ENCODE measurements around the gene SPC24. TPM values are rescaled to one million over a fixed set of nuclear protein-coding genes. Genes with fewer than 3 reads are reported as not detected.
A peak's percentile ranks its signal among the peaks of the same experiment; 100 is the strongest.
"Not testable (repeated sequence)": the region's sequence is repeated elsewhere in the genome, so short reads cannot be mapped to it uniquely, and the experiment has no call there.

The SPC24 gene
- total RNA-seq, 1 donor from 2014 or later: 2.5 TPM

DNA sequence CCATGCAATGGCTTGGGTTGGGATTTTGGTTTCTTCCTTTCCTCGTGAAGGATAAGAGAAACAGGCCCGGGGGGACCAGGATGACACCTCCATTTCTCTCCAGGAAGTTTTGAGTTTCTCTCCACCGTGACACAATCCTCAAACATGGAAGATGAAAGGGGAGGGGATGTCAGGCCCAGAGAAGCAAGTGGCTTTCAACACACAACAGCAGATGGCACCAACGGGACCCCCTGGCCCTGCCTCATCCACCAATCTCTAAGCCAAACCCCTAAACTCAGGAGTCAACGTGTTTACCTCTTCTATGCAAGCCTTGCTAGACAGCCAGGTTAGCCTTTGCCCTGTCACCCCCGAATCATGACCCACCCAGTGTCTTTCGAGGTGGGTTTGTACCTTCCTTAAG is 24.1 kb downstream of the SPC24 start:
- no peak for DNase-seq (ENCODE audit: low read depth)

DNA sequence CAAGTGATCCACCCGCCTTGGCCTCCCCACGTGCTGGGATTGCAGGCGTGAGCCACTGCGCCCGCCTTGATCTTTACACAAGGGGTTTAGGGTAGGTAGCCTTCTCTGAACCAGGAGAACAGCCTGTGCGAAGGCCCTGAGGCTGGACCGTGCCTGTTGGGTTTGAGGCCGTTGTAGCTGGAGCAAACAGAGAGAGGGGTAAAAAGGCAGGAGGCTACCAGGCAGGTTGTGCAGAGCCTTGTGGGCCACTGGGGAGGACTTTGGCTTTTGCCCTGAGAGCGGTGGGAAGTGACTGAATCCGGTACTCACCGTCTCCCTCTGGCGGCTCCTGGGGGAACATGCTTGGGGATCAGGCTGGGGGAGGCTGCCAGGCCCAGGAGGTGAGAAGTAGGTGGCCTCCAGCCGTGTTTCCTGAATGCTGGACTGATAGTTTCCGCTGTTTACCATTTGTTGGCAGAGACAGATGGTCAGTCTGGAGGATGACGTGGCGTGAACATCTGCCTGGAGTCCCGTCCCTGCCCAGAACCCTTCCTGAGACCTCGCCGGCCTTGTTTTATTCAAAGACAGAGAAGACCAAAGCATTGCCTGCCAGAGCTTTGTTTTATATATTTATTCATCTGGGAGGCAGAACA is 24.6 kb downstream of the SPC24 start:
- DNase-seq (ENCODE audit: low read depth): peak; percentile 79

GRCh38 chr19:11127905-11128304 is 27.7 kb downstream of the SPC24 start:
- no peak for DNase-seq (ENCODE audit: low read depth)

GRCh38 chr19:11125994-11126685 is 29.4 kb downstream of the SPC24 start:
- DNase-seq (ENCODE audit: low read depth): peak; percentile 79

DNA sequence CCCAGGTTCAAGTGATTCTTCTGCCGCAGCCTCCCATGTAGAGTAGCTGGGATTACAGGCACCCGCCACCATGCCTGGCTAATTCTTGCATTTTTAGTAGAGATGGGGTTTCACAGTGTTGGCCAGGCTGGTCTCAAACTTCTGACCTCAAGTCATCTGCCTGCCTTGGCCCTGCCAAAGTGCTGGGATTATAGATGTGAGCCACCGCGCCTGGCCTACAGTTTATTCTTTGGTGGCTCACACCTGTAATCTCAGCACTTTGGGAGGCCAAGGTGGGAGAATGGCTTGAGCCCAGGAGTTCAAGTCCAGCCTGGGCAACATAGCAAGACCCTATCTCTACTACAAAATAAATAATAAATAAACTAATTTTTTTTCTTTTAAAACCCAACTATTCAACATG is 31.4 kb downstream of the SPC24 start:
- not testable (repeated sequence) for DNase-seq (ENCODE audit: low read depth)

- no peak for DNase-seq (ENCODE audit: low read depth)
These were observed 32.5 kb downstream of the SPC24 start for GRCh38 chr19:11123114-11123513.

- not testable (repeated sequence) for DNase-seq (ENCODE audit: low read depth)
These were observed 33.6 kb downstream of the SPC24 start for GRCh38 chr19:11121963-11122362.

GRCh38 chr19:11116507-11116906 is 39.1 kb downstream of the SPC24 start:
- DNase-seq (ENCODE audit: low read depth): no peak

DNA sequence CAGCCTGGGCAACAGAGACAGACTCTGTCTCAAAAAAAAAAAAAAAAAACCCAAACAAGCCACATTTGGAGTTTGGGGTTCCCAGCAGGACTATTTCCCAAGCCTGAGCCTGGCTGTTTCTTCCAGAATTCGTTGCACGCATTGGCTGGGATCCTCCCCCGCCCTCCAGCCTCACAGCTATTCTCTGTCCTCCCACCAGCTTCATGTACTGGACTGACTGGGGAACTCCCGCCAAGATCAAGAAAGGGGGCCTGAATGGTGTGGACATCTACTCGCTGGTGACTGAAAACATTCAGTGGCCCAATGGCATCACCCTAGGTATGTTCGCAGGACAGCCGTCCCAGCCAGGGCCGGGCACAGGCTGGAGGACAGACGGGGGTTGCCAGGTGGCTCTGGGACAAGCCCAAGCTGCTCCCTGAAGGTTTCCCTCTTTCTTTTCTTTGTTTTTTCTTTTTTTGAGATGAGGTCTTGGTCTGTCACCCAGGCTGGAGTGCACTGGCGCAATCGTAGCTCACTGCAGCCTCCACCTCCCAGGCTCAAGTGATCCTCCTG is 39.6 kb downstream of the SPC24 start:
- DNase-seq (ENCODE audit: low read depth): no peak

DNA sequence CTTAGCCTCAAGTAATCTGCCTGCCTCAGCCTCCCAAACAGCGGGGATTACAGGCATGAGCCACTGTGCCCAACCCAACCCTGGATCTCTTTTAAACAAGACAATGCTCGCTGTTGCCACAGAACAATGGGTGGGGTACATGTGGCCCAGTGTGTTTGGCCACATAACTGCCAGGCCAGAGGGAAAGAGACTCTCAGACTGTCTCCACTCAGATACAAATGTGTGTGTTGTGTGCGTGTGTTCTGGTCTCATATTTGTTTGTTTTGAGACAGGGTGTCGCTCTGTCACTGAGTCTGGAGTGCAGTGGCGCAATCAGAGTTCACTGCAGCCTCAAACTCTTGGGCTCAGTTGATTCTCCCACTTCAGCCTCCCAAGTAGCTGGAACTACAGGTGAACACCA is 40.5 kb downstream of the SPC24 start:
- DNase-seq (ENCODE audit: low read depth): no peak

GRCh38 chr19:11113140-11113708 is 42.4 kb downstream of the SPC24 start:
- no peak for DNase-seq (ENCODE audit: low read depth)

- no peak for DNase-seq (ENCODE audit: low read depth)
These were observed 43.8 kb downstream of the SPC24 start for GRCh38 chr19:11111771-11112144.

GRCh38 chr19:11111117-11111770 is 44.3 kb downstream of the SPC24 start:
- DNase-seq (ENCODE audit: low read depth): no peak

- no peak for DNase-seq (ENCODE audit: low read depth)
These were observed 46.8 kb downstream of the SPC24 start for GRCh38 chr19:11108746-11109145.

- no peak for DNase-seq (ENCODE audit: low read depth)
These were observed 49.1 kb downstream of the SPC24 start for GRCh38 chr19:11106477-11106876.

GRCh38 chr19:11105014-11105636 is 50.5 kb downstream of the SPC24 start:
- no peak for DNase-seq (ENCODE audit: low read depth)

DNA sequence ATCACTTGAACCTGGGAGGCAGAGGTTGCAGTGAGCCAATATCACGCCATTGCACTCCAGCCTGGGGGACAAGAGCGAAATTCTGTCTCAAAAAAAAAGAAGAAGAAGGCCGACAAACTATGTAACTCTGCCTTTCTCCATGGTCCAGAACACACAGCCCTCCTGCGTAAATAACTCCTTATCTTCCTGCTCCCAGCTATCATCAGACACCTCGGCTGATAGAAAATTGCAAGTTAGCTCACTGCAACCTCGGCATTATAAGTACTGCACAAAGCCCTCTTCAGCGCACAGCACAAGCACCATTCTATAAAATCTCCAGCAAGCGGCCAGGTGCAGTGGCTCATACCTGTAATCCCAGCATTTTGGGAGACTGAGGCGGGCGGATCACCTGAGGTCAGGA is 51.9 kb downstream of the SPC24 start:
- not testable (repeated sequence) for DNase-seq (ENCODE audit: low read depth)

- no peak for DNase-seq (ENCODE audit: low read depth)
These were observed 52.6 kb downstream of the SPC24 start for GRCh38 chr19:11102944-11103343.

DNA sequence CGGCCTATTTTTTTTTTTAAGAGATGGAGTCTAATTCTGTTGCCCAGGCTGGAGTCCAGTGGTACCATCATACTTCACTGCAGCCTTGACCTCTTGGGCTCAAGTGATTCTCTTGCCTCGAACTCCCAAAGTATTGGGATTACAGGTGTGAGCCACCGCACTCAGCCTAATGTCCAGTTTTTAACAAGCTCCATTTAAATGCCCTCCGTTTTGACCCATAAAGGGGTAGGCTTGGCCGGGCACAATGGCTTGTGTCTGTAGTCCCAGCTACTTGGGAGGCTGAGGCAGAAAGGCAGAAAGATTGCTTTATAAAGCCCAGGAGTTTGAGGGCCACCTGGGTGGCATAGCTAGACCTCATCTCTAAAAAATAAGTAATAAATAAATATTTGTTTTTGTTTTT is 54.5 kb downstream of the SPC24 start:
- no peak for DNase-seq (ENCODE audit: low read depth)

DNA sequence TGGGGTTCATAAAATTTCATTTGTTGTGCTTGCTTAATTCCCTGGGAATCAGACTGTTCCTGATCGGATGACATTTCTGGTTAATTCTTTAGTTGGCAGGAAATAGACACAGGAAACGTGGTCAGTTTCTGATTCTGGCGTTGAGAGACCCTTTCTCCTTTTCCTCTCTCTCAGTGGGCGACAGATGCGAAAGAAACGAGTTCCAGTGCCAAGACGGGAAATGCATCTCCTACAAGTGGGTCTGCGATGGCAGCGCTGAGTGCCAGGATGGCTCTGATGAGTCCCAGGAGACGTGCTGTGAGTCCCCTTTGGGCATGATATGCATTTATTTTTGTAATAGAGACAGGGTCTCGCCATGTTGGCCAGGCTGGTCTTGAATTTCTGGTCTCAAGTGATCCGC is 55.5 kb downstream of the SPC24 start:
- no peak for DNase-seq (ENCODE audit: low read depth)

DNA sequence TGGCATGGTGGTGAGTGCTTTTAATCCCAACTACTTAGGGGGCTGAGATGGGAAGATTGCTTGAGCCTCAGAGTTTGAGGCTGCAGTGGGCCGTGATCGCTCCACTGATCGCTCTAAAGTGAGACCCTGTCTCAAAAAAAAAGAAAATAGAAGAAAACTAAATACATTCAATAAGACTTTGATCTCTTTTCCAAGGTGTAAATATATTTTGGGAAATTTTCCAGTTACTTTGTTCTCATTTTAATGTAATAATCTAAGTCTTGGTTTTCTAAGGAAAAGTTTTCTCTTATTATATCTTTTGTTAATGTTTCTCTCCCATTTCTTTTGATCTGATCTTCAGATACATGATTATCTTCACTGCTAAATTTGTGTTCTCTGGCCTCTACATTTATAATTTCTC is 56.7 kb downstream of the SPC24 start:
- DNase-seq (ENCODE audit: low read depth): no peak

GRCh38 chr19:11098327-11098726 is 57.3 kb downstream of the SPC24 start:
- DNase-seq (ENCODE audit: low read depth): no peak
